ENCODE results near the gene HIRA. TPM values are rescaled to one million over a fixed set of nuclear protein-coding genes. Genes with fewer than 3 reads are reported as not detected.

HIRA gene
- total and polyA plus RNA-seq, 9 of the 15 experiments (the other 6 are each of a cell fraction or from before 2014, with no cell fraction given), result 0.96 to 132 (median 58.4) TPM

DNA sequence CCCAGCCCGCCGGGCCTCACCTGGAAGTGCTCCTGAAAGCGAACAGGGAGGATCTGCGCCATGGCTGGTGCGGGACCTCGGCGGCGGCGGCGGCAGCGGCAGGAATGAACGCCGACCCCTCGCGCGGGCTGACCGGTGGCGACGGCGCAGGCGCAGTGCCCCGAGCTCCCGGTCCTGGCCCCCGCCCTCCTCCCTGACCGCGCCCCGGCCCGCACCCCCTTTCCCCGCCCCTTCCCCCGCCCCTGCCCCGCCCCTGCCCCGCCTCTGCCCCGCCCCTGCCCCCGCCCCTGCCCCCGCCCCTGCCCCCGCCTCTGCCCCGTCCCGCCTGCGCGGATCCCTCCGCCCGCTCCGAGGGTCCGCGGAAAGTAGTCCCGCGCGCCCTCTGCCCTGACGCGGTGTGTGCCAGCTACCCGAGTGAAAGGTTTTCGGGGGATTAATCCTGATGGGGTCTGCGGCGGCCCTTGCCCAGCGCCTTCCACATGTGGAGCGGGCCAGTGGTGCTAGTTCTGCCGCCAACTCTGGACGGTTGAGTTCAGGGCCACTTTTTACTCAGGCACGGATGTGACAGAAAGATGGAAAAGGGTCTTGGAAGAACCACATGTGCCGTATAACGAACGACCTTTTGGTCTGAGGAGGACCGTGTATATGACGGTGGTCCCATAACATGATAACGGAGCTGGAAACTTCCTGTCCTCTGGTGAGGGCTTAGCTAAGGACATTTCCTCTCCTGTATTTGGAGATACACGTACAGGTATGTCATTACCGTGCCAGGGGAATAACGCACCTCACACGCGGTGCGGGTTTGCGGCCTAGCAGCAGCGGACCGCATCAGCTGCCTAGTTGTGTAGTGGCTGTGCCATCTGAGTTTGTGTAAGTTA lies 139.7 kb downstream of the HIRA start, which contains the start of gene CLTCL1 (continued):
- TF ChIP-seq, protein P1, sequence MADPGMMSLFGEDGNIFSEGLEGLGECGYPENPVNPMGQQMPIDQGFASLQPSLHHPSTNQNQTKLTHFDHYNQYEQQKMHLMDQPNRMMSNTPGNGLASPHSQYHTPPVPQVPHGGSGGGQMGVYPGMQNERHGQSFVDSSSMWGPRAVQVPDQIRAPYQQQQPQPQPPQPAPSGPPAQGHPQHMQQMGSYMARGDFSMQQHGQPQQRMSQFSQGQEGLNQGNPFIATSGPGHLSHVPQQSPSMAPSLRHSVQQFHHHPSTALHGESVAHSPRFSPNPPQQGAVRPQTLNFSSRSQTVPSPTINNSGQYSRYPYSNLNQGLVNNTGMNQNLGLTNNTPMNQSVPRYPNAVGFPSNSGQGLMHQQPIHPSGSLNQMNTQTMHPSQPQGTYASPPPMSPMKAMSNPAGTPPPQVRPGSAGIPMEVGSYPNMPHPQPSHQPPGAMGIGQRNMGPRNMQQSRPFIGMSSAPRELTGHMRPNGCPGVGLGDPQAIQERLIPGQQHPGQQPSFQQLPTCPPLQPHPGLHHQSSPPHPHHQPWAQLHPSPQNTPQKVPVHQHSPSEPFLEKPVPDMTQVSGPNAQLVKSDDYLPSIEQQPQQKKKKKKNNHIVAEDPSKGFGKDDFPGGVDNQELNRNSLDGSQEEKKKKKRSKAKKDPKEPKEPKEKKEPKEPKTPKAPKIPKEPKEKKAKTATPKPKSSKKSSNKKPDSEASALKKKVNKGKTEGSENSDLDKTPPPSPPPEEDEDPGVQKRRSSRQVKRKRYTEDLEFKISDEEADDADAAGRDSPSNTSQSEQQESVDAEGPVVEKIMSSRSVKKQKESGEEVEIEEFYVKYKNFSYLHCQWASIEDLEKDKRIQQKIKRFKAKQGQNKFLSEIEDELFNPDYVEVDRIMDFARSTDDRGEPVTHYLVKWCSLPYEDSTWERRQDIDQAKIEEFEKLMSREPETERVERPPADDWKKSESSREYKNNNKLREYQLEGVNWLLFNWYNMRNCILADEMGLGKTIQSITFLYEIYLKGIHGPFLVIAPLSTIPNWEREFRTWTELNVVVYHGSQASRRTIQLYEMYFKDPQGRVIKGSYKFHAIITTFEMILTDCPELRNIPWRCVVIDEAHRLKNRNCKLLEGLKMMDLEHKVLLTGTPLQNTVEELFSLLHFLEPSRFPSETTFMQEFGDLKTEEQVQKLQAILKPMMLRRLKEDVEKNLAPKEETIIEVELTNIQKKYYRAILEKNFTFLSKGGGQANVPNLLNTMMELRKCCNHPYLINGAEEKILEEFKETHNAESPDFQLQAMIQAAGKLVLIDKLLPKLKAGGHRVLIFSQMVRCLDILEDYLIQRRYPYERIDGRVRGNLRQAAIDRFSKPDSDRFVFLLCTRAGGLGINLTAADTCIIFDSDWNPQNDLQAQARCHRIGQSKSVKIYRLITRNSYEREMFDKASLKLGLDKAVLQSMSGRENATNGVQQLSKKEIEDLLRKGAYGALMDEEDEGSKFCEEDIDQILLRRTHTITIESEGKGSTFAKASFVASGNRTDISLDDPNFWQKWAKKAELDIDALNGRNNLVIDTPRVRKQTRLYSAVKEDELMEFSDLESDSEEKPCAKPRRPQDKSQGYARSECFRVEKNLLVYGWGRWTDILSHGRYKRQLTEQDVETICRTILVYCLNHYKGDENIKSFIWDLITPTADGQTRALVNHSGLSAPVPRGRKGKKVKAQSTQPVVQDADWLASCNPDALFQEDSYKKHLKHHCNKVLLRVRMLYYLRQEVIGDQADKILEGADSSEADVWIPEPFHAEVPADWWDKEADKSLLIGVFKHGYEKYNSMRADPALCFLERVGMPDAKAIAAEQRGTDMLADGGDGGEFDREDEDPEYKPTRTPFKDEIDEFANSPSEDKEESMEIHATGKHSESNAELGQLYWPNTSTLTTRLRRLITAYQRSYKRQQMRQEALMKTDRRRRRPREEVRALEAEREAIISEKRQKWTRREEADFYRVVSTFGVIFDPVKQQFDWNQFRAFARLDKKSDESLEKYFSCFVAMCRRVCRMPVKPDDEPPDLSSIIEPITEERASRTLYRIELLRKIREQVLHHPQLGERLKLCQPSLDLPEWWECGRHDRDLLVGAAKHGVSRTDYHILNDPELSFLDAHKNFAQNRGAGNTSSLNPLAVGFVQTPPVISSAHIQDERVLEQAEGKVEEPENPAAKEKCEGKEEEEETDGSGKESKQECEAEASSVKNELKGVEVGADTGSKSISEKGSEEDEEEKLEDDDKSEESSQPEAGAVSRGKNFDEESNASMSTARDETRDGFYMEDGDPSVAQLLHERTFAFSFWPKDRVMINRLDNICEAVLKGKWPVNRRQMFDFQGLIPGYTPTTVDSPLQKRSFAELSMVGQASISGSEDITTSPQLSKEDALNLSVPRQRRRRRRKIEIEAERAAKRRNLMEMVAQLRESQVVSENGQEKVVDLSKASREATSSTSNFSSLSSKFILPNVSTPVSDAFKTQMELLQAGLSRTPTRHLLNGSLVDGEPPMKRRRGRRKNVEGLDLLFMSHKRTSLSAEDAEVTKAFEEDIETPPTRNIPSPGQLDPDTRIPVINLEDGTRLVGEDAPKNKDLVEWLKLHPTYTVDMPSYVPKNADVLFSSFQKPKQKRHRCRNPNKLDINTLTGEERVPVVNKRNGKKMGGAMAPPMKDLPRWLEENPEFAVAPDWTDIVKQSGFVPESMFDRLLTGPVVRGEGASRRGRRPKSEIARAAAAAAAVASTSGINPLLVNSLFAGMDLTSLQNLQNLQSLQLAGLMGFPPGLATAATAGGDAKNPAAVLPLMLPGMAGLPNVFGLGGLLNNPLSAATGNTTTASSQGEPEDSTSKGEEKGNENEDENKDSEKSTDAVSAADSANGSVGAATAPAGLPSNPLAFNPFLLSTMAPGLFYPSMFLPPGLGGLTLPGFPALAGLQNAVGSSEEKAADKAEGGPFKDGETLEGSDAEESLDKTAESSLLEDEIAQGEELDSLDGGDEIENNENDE (IDR thresholded peaks at IDR 0.05; ENCODE audit: low read depth, low read length), result peak; percentile 54
- TF ChIP-seq SMAD4 (CRISPR knock-in tag; conservative IDR thresholded peaks at IDR 0.05) (peak; percentile 78), ZNF551 (CRISPR knock-in tag; IDR thresholded peaks at IDR 0.05) (no peak), ZNF778 (CRISPR knock-in tag; IDR thresholded peaks at IDR 0.05) (no peak), ESRRB (CRISPR knock-in tag; IDR thresholded peaks at IDR 0.05; ENCODE audit: borderline replicate concordance) (no peak), RAD51 (IDR thresholded peaks at IDR 0.05; ENCODE audit: borderline replicate concordance, low read depth) (peak; percentile 60; the same call in 1 of the 2 replicates), CREB1 (IDR thresholded peaks at IDR 0.05) (0 out of 2 replicates have a peak, but pooled peaks have one; percentile 49), CREB1 (CRISPR knock-in tag; IDR thresholded peaks at IDR 0.05) (no peak), PML (IDR thresholded peaks at IDR 0.05; ENCODE audit: low read length) (peak; percentile 43; the same call in 1 of the 2 replicates), SAFB2 (IDR thresholded peaks at IDR 0.05; ENCODE audit: borderline replicate concordance, low read depth, low read length, severe bottlenecking) (no peak)
- TF ChIP-seq, protein P2, sequence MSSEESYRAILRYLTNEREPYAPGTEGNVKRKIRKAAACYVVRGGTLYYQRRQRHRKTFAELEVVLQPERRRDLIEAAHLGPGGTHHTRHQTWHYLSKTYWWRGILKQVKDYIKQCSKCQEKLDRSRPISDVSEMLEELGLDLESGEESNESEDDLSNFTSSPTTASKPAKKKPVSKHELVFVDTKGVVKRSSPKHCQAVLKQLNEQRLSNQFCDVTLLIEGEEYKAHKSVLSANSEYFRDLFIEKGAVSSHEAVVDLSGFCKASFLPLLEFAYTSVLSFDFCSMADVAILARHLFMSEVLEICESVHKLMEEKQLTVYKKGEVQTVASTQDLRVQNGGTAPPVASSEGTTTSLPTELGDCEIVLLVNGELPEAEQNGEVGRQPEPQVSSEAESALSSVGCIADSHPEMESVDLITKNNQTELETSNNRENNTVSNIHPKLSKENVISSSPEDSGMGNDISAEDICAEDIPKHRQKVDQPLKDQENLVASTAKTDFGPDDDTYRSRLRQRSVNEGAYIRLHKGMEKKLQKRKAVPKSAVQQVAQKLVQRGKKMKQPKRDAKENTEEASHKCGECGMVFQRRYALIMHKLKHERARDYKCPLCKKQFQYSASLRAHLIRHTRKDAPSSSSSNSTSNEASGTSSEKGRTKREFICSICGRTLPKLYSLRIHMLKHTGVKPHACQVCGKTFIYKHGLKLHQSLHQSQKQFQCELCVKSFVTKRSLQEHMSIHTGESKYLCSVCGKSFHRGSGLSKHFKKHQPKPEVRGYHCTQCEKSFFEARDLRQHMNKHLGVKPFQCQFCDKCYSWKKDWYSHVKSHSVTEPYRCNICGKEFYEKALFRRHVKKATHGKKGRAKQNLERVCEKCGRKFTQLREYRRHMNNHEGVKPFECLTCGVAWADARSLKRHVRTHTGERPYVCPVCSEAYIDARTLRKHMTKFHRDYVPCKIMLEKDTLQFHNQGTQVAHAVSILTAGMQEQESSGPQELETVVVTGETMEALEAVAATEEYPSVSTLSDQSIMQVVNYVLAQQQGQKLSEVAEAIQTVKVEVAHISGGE (CRISPR knock-in tag; IDR thresholded peaks at IDR 0.05), result peak in 1 of 3 experiments; percentile 64; a peak in 2 of 6 replicates
